ENCODE measurements around the gene FGD3. TPM values are rescaled to one million over a fixed set of nuclear protein-coding genes. Genes with fewer than 3 reads are reported as not detected.

Gene FGD3
- total and polyA plus RNA-seq, 2 donors (not counting 1 experiment from before 2014, with no cell fraction given), result not detected

DNA sequence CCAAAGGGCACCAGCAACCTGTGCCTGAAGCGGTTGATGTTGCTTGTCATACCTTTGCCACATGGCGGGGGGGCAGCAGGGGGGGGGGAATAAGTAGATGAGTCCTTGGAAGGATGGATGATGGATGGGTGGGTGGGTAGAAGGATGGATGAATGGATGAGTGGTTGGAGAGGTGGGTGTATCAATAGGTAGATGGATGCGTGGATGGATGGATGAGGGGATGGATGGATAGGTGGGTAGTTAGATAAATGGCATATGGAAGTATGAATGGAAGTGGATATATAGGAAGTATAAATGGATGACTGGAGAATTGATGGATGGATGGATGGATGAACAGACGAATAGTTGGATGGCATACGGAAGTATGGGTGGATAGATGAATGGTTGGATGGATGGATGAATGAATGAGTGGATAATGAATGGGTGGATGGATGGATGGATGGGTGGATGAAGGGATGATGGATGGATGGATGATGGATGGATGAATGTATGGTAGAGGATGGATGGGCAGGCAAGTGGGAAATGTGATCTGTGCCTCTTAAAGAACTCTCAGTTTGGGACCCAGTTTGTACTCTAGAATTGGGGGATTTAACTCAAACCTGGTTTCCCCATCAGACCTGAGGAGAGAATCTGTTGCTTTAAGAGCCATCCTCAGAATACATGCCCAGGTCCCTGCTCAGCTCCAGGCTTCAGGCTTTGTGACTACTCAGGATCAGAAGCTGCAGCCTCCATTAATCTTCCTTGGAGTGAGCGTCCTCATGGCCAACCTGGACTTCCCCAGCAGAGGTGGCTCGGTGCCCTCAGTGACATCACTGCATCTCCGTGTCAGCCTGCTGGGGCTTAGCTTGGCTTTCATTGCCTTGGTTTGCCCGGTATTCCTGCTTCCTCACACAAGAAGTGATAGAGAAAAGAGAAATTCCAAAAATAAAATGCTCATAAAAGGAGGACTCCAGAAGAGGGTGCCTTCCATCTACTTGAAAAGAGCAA lies 83.6 kb downstream of the FGD3 start:
- Histone ChIP-seq H3K9ac (ENCODE audit: insufficient read depth, low read length) (no peak overlapping the region), H3K4me3 (replicated peaks in 1 of 4; ENCODE audit: control extremely low read depth in 1 of 4, insufficient read depth in 1 of 4, low read depth in 3 of 4, low read length in 4 of 4) (no peak overlapping the region), H3K4me2 (ENCODE audit: extremely low read depth, insufficient read depth, low read length) (no peak overlapping the region), H3K9me3 (ENCODE audit: control insufficient read depth, insufficient read depth, low read depth, low read length) (no peaks in the 10 kb centered on the region), H2AFZ (ENCODE audit: low read length) (no peak overlapping the region), H3K27ac (ENCODE audit: insufficient read depth, low read length) (no peak overlapping the region), H3K79me2 (ENCODE audit: control insufficient read depth, insufficient read depth, low read length) (no peaks in the 10 kb centered on the region), H3K36me3 (ENCODE audit: control insufficient read depth, insufficient read depth, low read length) (no peaks in the 10 kb centered on the region), H3K27me3 (ENCODE audit: control insufficient read depth, insufficient read depth, low read length) (no peaks in the 10 kb centered on the region), H4K20me1 (ENCODE audit: control insufficient read depth, extremely low read depth, insufficient read depth, low read length) (no peaks in the 10 kb centered on the region), H3K4me1 (ENCODE audit: control insufficient read depth, extremely low read depth, insufficient read depth, low read length) (no peaks in the 10 kb centered on the region)
- TF ChIP-seq EZH2 (IDR thresholded peaks at IDR 0.05; ENCODE audit: low read length, missing control alignments), result no peak
- TF ChIP-seq, protein P1, sequence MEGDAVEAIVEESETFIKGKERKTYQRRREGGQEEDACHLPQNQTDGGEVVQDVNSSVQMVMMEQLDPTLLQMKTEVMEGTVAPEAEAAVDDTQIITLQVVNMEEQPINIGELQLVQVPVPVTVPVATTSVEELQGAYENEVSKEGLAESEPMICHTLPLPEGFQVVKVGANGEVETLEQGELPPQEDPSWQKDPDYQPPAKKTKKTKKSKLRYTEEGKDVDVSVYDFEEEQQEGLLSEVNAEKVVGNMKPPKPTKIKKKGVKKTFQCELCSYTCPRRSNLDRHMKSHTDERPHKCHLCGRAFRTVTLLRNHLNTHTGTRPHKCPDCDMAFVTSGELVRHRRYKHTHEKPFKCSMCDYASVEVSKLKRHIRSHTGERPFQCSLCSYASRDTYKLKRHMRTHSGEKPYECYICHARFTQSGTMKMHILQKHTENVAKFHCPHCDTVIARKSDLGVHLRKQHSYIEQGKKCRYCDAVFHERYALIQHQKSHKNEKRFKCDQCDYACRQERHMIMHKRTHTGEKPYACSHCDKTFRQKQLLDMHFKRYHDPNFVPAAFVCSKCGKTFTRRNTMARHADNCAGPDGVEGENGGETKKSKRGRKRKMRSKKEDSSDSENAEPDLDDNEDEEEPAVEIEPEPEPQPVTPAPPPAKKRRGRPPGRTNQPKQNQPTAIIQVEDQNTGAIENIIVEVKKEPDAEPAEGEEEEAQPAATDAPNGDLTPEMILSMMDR (conservative IDR thresholded peaks at IDR 0.05 in 1 of 2, IDR thresholded peaks at IDR 0.05 in 1 of 2; ENCODE audit: low read depth in 1 of 2, low read length in 2 of 2), result no peak
- DNase-seq (ENCODE audit: low read depth in 2 of 2), result no peak

DNA sequence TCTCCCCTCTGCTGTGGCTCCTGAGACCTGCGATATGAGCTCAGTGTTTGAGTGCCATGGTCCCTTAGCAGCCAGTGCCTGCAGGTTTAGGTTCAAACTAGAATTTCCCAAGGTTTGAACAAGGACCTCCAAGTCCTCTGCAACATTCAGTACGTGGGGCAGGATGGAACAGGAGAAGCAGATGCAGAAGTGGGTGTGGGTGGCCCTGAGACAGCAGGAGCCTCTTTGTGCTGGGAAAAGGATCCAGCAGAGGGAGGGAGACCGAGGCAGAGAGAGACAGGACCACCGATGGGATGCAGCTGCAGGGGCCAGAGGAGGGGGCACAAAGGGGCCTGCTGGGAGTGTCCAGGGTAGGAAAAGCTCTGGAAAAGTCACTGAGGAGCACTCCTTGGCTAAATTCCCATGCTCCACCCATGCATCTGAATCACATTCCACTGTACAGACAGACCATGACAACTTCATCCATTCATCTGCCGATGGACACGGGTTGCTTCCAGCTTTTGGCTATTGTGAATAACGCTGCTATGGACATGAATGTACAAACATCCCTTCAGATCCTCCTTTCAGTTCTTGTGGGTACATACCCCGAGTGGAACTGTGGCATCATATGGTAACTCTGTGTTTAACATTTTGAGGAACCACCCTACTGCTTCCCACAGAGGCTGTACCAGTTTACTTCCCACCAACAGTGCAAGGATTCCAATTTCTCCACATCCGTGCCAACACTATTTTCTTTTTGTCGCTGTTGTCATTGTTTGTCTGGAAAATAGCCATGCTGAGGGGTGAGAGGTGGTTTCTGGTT lies 84.5 kb downstream of the FGD3 start:
- Histone ChIP-seq H3K9me3 (ENCODE audit: control insufficient read depth, insufficient read depth, low read depth, low read length) (no peaks in the 10 kb centered on the region), H3K9ac (ENCODE audit: insufficient read depth, low read length) (no peak overlapping the region), H3K36me3 (ENCODE audit: control insufficient read depth, insufficient read depth, low read length) (no peaks in the 10 kb centered on the region), H3K4me1 (ENCODE audit: control insufficient read depth, extremely low read depth, insufficient read depth, low read length) (no peaks in the 10 kb centered on the region), H3K4me3 (replicated peaks in 1 of 4; ENCODE audit: control extremely low read depth in 1 of 4, insufficient read depth in 1 of 4, low read depth in 3 of 4, low read length in 4 of 4) (no peak overlapping the region), H2AFZ (ENCODE audit: low read length) (no peak overlapping the region), H3K27ac (ENCODE audit: insufficient read depth, low read length) (no peak overlapping the region), H4K20me1 (ENCODE audit: control insufficient read depth, extremely low read depth, insufficient read depth, low read length) (no peaks in the 10 kb centered on the region), H3K79me2 (ENCODE audit: control insufficient read depth, insufficient read depth, low read length) (no peaks in the 10 kb centered on the region), H3K27me3 (ENCODE audit: control insufficient read depth, insufficient read depth, low read length) (no peaks in the 10 kb centered on the region), H3K4me2 (ENCODE audit: extremely low read depth, insufficient read depth, low read length) (no peak overlapping the region)
- TF ChIP-seq, protein P1 (conservative IDR thresholded peaks at IDR 0.05 in 1 of 2, IDR thresholded peaks at IDR 0.05 in 1 of 2; ENCODE audit: low read depth in 1 of 2, low read length in 2 of 2), result no peak
- no peak for TF ChIP-seq EZH2 (IDR thresholded peaks at IDR 0.05; ENCODE audit: low read length, missing control alignments)
- peak in 1 of 2 donors; percentile 9 for DNase-seq (ENCODE audit: low read depth in 2 of 2)

DNA sequence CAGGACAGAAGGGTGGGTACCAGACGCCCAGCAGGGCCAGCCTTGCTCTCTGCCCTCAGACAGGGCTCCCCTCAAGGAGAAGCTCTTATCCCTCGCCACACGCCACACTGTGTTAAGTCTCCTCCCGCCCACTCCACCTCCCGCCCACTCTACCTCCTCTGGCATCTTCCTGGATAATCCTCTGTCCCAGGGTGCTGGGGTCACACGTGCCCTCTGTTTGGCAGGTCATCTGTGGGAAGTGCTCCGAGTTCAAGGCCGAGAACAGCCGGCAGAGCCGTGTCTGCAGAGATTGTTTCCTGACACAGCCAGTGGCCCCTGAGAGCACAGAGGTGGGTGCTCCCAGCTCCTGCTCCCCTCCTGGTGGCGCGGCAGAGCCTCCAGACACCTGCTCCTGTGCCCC lies 85.2 kb downstream of the FGD3 start:
- DNase-seq (ENCODE audit: low read depth in 2 of 2), result no peak
- no peaks in the 10 kb centered on the region for H3K4me1 ChIP-seq (ENCODE audit: control insufficient read depth, extremely low read depth, insufficient read depth, low read length)
- H3K9ac ChIP-seq (ENCODE audit: insufficient read depth, low read length), result no peak overlapping the region
- H3K4me2 ChIP-seq (ENCODE audit: extremely low read depth, insufficient read depth, low read length), result no peak overlapping the region
- no peaks in the 10 kb centered on the region for H3K36me3 ChIP-seq (ENCODE audit: control insufficient read depth, insufficient read depth, low read length)
- no peaks in the 10 kb centered on the region for H3K79me2 ChIP-seq (ENCODE audit: control insufficient read depth, insufficient read depth, low read length)
- H3K4me3 ChIP-seq (replicated peaks in 1 of 4; ENCODE audit: control extremely low read depth in 1 of 4, insufficient read depth in 1 of 4, low read depth in 3 of 4, low read length in 4 of 4), result no peak overlapping the region
- no peak overlapping the region for H3K27ac ChIP-seq (ENCODE audit: insufficient read depth, low read length)
- H2AFZ ChIP-seq (ENCODE audit: low read length), result no peak overlapping the region
- no peaks in the 10 kb centered on the region for H3K9me3 ChIP-seq (ENCODE audit: control insufficient read depth, insufficient read depth, low read depth, low read length)
- no peaks in the 10 kb centered on the region for H4K20me1 ChIP-seq (ENCODE audit: control insufficient read depth, extremely low read depth, insufficient read depth, low read length)
- no peaks in the 10 kb centered on the region for H3K27me3 ChIP-seq (ENCODE audit: control insufficient read depth, insufficient read depth, low read length)
- TF ChIP-seq EZH2 (IDR thresholded peaks at IDR 0.05; ENCODE audit: low read length, missing control alignments), result no peak
- TF ChIP-seq, protein P1 (conservative IDR thresholded peaks at IDR 0.05 in 1 of 2, IDR thresholded peaks at IDR 0.05 in 1 of 2; ENCODE audit: low read depth in 1 of 2, low read length in 2 of 2), result no peak

Measured in fibroblast of lung (primary cell).